Spleen (tissue), 11 donors: ENCODE data around the gene RAD9B. TPM values are rescaled to one million over a fixed set of nuclear protein-coding genes. Genes with fewer than 3 reads are reported as not detected.
"Not testable (repeated sequence)": the region's sequence is repeated elsewhere in the genome, so short reads cannot be mapped to it uniquely, and the experiment has no call there.

ENCODE experiments used
- DNase-seq: peaks from one replicate; pipeline ENCODE4 v3.0.0-alpha.2; 2020
- H3K27ac ChIP-seq, 8 donors: fragments of 200-600 bp; sonication (generic) in 7 of 8; 1 replicate in 4 of 8; 2 replicates in 4 of 8; pipeline versions ENCODE4 v1.5.0 to v1.8.0; 2016 to 2021; ENCODE audit warnings: inconsistent platforms in 4 of 8, mild to moderate bottlenecking in 4 of 8, moderate library complexity in 1 of 8
- H3K27me3 ChIP-seq, 7 donors: fragments of 200-600 bp; sonication (generic) in 6 of 7; replicated peaks in 1 of 7; 1 replicate in 4 of 7; 2 replicates in 3 of 7; pipeline versions ENCODE4 v1.5.0 to v1.8.0; 2016 to 2021; ENCODE audit warnings: inconsistent platforms in 3 of 7, mild to moderate bottlenecking in 1 of 7
- H3K36me3 ChIP-seq, 6 donors: fragments of 200-600 bp; sonication (generic) in 5 of 6; 1 replicate in 4 of 6; 2 replicates in 2 of 6; pipeline versions ENCODE4 v1.5.0 to v1.8.0; 2016 to 2021; ENCODE audit warnings: inconsistent platforms in 2 of 6
- H3K4me1 ChIP-seq, 6 donors: fragments of 200-600 bp; sonication (generic) in 5 of 6; 1 replicate in 3 of 6; 2 replicates in 3 of 6; pipeline versions ENCODE4 v1.5.0 to v1.8.0; 2016 to 2021; ENCODE audit warnings: inconsistent platforms in 3 of 6
- H3K4me3 ChIP-seq, 8 donors: fragments of 200-600 bp; sonication (generic) in 7 of 8; 1 replicate in 4 of 8; 2 replicates in 4 of 8; pipeline versions ENCODE4 v1.5.0 to v1.8.0; 2016 to 2021; ENCODE audit warnings: inconsistent platforms in 4 of 8, mild to moderate bottlenecking in 4 of 8, moderate library complexity in 2 of 8
- H3K9me3 ChIP-seq, 8 donors: fragments of 200-600 bp; sonication (generic) in 7 of 8; 1 replicate in 4 of 8; 2 replicates in 4 of 8; pipeline versions ENCODE4 v1.5.0 to v1.8.0; 2016 to 2021; ENCODE audit warnings: inconsistent platforms in 4 of 8
- CTCF ChIP-seq, 11 experiments: fragments of 200-600 bp in 7 of 11; fragments of 450-650 bp in 4 of 11; sonication (generic) in 4 of 11; IDR thresholded peaks in 8 of 11; conservative IDR thresholded peaks in 3 of 11; 1 replicate in 7 of 11; 2 replicates in 4 of 11; pipeline versions ENCODE4 v1.4.0 to v1.8.0; 2016 to 2021; ENCODE audit warnings: antibody characterized with exemption in 11 of 11, inconsistent platforms in 4 of 11, mild to moderate bottlenecking in 1 of 11
- POLR2A ChIP-seq, 3 donors: fragments of 450-650 bp; IDR thresholded peaks; one replicate each; pipeline ENCODE4 v1.5.1; 2017; ENCODE audit warnings: antibody characterized with exemption in 3 of 3, mild to moderate bottlenecking in 1 of 3
- POLR2AphosphoS5 ChIP-seq, 3 donors: sonication (generic); formaldehyde crosslinking; IDR thresholded peaks; one replicate each; pipeline ENCODE4 v1.5.1; 2017; ENCODE audit warnings: antibody characterized with exemption in 3 of 3
- WGBS, 5 donors: extraction: QIAGEN DNeasy Blood & Tissue Kit in 3 of 5; methylation state at CpG; one replicate each; pipeline versions ENCODE4 v1.1.5 to v1.1.7; 2013 to 2018; 5-methylcytosine and 5-hydroxymethylcytosine counted together
- intact Hi-C: fragments of 100-400 bp; cut with DNase I; formaldehyde crosslinking; loops from one replicate; pipeline ENCODE4 v1.15.0; 2023; ENCODE audit warnings: low total_unique reads
- polyA plus RNA-seq, 3 donors: library from polyadenylated mRNA; stranded (reverse); fragments of 200-250 nt; gene quantifications; one replicate each; pipeline ENCODE4 v1.2.1, GENCODE V29; 2013
- total RNA-seq, 7 donors: library from RNA; depleted of rRNA in 3 of 7; stranded (reverse); fragments of >200 nt in 3 of 7; fragmentation: NEBNext Ultra II Directional in 4 of 7; extraction: Animal tissue kit (Norgen Biotek cat#: 25700) in 4 of 7; gene quantifications; one replicate each; pipeline versions ENCODE4 v1.1.0 to v1.2.1, GENCODE V29; 2016 to 2021
- donor health status: healthy with polysubstance abuse.
- donor health status: DM: no; HTN: no; CAD: no; lungs with moderate emphysema.
- donor health status: DM: no; HTN: no; CAD: no.
- donor health status: Bipolar disorder and iron deficiency.
- donor health status: healthy.
- donor health status: DM: no; HTN: no; CAD: no.
- donor health status: DM: yes; HTN: yes; CAD: no.

RAD9B gene
- total and polyA plus RNA-seq, 10 donors, result 0.35 to 2.2 (median 1.2) TPM

DNA sequence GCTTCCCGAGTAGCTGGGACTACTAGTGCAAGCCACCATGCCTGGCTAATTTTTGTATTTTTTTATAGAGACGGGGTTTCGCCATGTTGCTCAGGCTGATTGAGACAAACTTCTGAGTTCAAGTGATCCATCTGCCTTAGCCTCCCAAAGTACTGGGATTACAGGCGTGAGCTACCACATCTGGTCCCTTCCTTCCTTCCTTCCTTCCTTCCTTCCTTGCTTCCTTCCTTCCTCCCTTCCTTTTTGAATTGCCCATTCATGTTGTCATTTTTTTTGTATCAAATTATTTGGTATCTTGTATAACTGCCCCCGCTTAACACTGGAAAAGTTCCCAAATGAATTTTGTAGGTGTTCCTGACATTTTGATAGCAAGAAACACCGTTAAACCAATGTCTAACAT lies 11.7 kb downstream of the RAD9B start:
- 71 to 76% (median 72%) methylated on average over 6 of the region's 6 CpGs for WGBS, 5 donors
- Histone ChIP-seq H3K27ac (no peak overlapping the region), H3K4me1 (peaks cover 0 to 8% (median 7%) of the 10 kb centered on the region in 6 donors), H3K4me3 (no peak overlapping the region), H3K36me3 (no peaks in the 10 kb centered on the region), H3K27me3 (no peaks in the 10 kb centered on the region), H3K9me3 (no peaks in the 10 kb centered on the region)
- DNase-seq, result no peak
- intact Hi-C loops, result loop anchor here (2.0 to 10.0 kb wide), 2 partner anchors 85 to 191 kb away; no protein-coding TSS in a partner anchor
- no peak for TF ChIP-seq CTCF (IDR thresholded peaks at IDR 0.05 in 8 of 11, conservative IDR thresholded peaks at IDR 0.05 in 3 of 11)
- no peak for TF ChIP-seq POLR2AphosphoS5 (IDR thresholded peaks at IDR 0.05)
- no peak for TF ChIP-seq POLR2A (IDR thresholded peaks at IDR 0.05)

- WGBS, 5 donors, result 69 to 89% (median 83%) methylated on average over 1 of the region's 1 CpG
- no peak for TF ChIP-seq CTCF (IDR thresholded peaks at IDR 0.05 in 8 of 11, conservative IDR thresholded peaks at IDR 0.05 in 3 of 11)
- no peak for TF ChIP-seq POLR2AphosphoS5 (IDR thresholded peaks at IDR 0.05)
- no peak for TF ChIP-seq POLR2A (IDR thresholded peaks at IDR 0.05)
- Histone ChIP-seq H3K27ac (no peak overlapping the region), H3K9me3 (no peaks in the 10 kb centered on the region), H3K36me3 (no peaks in the 10 kb centered on the region), H3K27me3 (no peaks in the 10 kb centered on the region), H3K4me3 (no peak overlapping the region), H3K4me1 (peaks cover 0 to 8% (median 7%) of the 10 kb centered on the region in 6 donors)
- intact Hi-C loops, result loop anchor here (2.0 to 10.0 kb wide), 2 partner anchors 84 to 190 kb away; no protein-coding TSS in a partner anchor
- no peak for DNase-seq
Observed at GRCh38 chr12:110514363-110514762, 12.2 kb downstream of the RAD9B start.

GRCh38 chr12:110516995-110517394 lies 14.9 kb downstream of the RAD9B start:
- no peaks in the 10 kb centered on the region for H3K9me3 ChIP-seq
- TF ChIP-seq POLR2A (IDR thresholded peaks at IDR 0.05), result no peak
- no peak overlapping the region for H3K4me3 ChIP-seq
- 88 to 97% (median 92%) methylated on average over 3 of the region's 3 CpGs for WGBS, 5 donors
- peaks cover 0 to 8% (median 7%) of the 10 kb centered on the region in 6 donors for H3K4me1 ChIP-seq
- H3K27me3 ChIP-seq, result no peaks in the 10 kb centered on the region
- no peaks in the 10 kb centered on the region for H3K36me3 ChIP-seq
- DNase-seq, result no peak
- H3K27ac ChIP-seq, result no peak overlapping the region
- intact Hi-C loops, result loop anchor here (10.0 kb wide), 1 partner anchor 188 kb away; no protein-coding TSS in a partner anchor

- H3K27ac ChIP-seq, DNase-seq, H3K9me3 ChIP-seq, H3K36me3 ChIP-seq, H3K27me3 ChIP-seq, H3K4me1 ChIP-seq, H3K4me3 ChIP-seq: not testable (repeated sequence)
- intact Hi-C loops, result loop anchor here (10.0 kb wide), 1 partner anchor 187 kb away; no protein-coding TSS in a partner anchor
- WGBS, 5 donors, result 88 to 97% (median 94%) methylated on average over 5 to 8 of the region's 8 CpGs
Observed at GRCh38 chr12:110518014-110518413, 15.9 kb downstream of the RAD9B start.

DNA sequence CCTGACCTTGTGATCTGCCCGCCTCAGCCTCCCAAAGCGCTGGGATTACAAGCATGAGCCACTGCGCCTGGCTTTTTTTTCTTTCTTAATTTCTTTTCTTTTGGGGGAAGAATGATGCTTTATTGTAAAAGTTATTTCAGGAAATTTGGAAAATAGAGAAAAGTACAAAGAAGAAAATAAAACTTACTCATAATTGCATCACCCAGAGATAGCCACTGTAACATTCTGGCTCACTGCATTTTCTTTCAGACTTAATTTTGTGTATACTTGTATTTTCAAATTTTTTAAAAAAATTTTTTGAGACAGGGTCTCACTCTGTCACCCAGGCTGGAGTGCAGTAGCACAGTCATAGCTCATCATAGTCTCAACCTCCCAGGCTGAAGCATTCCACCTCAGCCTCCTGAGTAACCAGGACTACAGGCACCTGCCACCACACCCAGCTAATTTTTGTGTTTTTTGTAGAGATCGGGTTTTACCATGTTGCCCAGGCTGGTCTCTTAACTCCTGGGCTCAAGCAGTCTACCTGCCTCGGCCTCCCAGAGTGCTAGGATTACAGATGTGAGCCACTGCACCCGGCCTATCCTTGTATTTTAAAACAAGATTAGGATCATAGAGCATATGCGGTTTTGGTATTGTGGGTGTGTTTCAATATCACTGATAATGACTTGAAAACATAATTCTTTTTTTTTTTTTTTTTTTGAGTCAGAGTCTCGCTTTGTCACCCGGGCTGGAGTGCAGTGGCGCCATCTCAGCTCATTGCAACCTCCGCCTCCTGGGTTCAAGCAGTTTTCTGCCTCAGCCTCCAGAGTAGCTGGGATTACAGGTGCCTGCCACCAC lies 19.0 kb downstream of the RAD9B start:
- H3K4me3 ChIP-seq, H3K4me1 ChIP-seq, DNase-seq, H3K9me3 ChIP-seq, H3K27me3 ChIP-seq, intact Hi-C loops, H3K27ac ChIP-seq, H3K36me3 ChIP-seq: not testable (repeated sequence)
- 90 to 93% (median 92%) methylated on average over 11 of the region's 11 CpGs for WGBS, 5 donors
